ENCODE measurements around the gene GRK4.

GRK4 gene

GRCh38 chr4:3067473-3068001, 104.2 kb downstream of the GRK4 start:
- DNase-seq (ENCODE audit: low read depth in 2 of 2, low spot score in 1 of 2), result no peak

DNA sequence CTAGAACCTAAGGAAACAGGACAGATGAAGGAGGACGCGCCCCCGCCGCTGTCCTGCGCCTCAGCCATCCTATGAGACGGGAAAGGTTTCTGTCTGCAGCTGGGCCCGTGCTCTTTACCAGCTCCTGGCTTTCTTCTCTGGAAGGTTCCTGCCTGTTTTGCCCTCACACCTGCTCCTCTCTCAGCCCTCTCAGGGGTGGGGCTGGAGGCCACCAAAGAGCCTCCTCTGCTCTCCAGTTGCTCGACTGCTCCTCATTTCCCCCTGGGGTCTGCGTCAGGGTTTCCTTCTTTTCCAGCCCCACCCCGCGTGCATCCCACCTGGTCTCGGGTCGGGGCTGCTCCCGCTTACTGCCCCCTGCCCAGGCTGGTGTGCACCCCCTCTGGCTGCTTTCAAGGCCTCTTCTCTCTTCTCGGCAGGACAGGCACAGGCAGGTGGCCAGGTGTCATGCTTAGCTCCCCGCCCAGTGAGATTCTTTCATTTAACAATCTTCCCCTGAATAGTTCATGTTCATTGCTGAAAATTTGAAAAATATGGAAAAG, 106.4 kb downstream of the GRK4 start:
- DNase-seq (ENCODE audit: low read depth in 2 of 2, low spot score in 1 of 2), result no peak

DNA sequence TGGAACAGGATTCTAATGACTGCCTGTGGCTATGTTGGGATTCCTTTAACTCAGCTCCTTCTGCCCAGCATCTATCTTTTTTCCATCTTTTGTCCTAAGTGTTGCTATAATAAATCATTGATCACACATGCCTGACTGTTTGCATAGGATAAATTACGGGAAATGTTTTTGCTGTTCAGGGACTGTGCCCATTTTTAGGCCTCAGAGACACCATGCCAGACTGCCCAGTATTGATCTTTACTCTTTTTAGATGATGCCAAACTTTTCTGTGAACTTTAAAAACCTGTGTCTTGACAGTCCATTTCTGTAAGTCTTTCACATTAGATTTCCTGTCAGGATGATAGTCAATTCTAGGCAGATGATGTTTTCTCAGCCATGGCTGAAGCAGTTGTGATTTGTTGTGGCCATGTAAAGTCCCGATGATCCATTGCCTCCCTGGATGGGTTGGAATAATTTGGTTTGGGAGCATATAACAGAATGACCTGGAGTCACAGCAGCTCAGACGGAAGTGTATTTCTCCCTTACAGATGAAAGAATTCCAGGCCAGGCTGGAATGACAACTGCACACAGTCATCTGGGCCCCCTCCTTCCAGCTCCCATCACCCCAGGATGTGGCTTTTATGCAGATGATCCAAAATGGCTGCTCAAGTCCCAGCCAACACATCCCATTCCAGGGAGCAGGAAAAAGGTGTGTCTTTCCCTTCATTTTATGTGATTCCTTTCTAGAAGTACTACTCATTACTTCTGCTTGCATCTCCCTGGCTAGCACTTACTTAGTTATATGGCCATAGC, 107.5 kb downstream of the GRK4 start:
- no peak for DNase-seq (ENCODE audit: low read depth in 2 of 2, low spot score in 1 of 2)

DNA sequence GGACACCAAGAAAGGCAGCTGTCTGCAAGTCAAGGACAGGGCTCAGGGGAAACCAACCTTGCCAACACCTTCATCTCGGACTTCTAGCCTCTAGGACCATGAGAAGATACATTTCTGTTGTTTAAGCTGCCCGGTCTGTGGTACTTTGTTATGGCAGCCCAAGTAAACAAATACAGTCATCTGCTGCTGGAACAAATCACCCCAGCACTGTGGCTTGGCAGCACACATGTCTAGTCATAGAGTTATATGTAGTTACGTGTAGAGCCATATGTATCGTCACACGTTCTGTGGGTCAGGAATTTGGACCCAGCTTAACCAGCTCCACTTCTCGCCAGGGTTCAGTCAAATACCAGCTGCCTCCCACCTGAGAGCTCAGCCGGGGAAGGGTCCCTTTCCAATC, 108.4 kb downstream of the GRK4 start:
- no peak for DNase-seq (ENCODE audit: low read depth in 2 of 2, low spot score in 1 of 2)

- no peak for DNase-seq (ENCODE audit: low read depth in 2 of 2, low spot score in 1 of 2)
Observed at GRCh38 chr4:3073158-3074077, 110.0 kb downstream of the GRK4 start.

DNA sequence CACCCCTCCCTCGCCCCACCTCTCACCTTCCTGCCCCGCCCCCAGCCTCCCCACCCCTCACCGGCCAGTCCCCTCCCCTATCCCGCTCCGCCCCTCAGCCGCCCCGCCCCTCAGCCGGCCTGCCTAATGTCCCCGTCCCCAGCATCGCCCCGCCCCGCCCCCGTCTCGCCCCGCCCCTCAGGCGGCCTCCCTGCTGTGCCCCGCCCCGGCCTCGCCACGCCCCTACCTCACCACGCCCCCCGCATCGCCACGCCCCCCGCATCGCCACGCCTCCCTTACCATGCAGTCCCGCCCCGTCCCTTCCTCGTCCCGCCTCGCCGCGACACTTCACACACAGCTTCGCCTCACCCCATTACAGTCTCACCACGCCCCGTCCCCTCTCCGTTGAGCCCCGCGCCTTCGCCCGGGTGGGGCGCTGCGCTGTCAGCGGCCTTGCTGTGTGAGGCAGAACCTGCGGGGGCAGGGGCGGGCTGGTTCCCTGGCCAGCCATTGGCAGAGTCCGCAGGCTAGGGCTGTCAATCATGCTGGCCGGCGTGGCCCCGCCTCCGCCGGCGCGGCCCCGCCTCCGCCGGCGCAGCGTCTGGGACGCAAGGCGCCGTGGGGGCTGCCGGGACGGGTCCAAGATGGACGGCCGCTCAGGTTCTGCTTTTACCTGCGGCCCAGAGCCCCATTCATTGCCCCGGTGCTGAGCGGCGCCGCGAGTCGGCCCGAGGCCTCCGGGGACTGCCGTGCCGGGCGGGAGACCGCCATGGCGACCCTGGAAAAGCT, 110.9 kb downstream of the GRK4 start, which contains the start of the genes HTT and HTT-AS:
TSS of gene HTT (plus strand) at position 604 of the 768 bp plus-strand sequence. CDS start at position 749, 145 bp downstream.
TSS of gene HTT-AS (minus strand) at position 461 of the 768 bp plus-strand sequence.
- DNase-seq (ENCODE audit: low read depth in 2 of 2, low spot score in 1 of 2), result peak; percentile 91 to 94

DNA sequence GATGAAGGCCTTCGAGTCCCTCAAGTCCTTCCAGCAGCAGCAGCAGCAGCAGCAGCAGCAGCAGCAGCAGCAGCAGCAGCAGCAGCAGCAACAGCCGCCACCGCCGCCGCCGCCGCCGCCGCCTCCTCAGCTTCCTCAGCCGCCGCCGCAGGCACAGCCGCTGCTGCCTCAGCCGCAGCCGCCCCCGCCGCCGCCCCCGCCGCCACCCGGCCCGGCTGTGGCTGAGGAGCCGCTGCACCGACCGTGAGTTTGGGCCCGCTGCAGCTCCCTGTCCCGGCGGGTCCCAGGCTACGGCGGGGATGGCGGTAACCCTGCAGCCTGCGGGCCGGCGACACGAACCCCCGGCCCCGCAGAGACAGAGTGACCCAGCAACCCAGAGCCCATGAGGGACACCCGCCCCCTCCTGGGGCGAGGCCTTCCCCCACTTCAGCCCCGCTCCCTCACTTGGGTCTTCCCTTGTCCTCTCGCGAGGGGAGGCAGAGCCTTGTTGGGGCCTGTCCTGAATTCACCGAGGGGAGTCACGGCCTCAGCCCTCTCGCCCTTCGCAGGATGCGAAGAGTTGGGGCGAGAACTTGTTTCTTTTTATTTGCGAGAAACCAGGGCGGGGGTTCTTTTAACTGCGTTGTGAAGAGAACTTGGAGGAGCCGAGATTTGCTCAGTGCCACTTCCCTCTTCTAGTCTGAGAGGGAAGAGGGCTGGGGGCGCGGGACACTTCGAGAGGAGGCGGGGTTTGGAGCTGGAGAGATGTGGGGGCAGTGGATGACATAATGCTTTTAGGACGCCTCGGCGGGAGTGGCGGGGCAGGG, 111.7 kb downstream of the GRK4 start:
- DNase-seq (ENCODE audit: low read depth in 2 of 2, low spot score in 1 of 2), result no peak

GRCh38 chr4:3075652-3075981, 112.2 kb downstream of the GRK4 start:
- DNase-seq (ENCODE audit: low read depth in 2 of 2, low spot score in 1 of 2), result no peak

GRCh38 chr4:3077796-3078195, 114.4 kb downstream of the GRK4 start:
- no peak for DNase-seq (ENCODE audit: low read depth in 2 of 2, low spot score in 1 of 2)

DNA sequence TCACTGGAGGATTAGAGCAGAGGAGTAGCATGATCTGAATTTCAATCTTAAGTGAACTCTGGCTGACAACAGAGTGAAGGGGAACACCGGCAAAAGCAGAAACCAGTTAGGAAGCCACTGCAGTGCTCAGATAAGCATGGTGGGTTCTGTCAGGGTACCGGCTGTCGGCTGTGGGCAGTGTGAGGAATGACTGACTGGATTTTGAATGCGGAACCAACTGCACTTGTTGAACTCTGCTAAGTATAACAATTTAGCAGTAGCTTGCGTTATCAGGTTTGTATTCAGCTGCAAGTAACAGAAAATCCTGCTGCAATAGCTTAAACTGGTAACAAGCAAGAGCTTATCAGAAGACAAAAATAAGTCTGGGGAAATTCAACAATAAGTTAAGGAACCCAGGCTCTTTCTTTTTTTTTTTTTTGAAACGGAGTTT, 116.3 kb downstream of the GRK4 start:
- no peak for DNase-seq (ENCODE audit: low read depth in 2 of 2, low spot score in 1 of 2)

DNA sequence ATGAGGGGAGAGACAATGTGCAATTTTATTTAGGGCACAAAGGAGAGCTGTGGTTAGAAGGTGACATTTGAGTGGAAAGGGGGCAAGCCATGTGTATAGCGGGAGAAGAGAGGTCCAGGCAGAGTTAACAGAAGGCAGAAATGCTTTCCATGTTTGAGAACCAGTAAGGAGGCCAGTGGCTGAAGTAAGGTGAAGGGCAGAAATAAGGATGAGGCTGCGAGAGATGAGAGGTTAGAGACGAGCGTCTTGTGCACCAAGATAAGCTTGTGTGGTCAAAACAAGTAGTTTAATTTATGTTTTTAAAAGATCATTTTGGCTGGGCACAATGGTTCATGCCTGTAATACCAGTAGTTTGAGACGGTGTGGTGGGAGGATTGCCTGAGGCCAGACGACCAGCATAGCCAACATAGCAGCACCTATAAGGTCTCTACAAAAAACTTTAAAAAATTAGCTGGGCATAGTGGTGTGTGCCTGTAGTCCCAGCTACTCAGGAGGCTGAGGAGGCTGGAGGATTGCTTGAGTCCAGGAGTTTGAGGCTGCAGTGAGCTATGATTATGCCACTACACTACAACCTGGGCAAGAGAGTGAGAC, 119.6 kb downstream of the GRK4 start:
- no peak for DNase-seq (ENCODE audit: low read depth in 2 of 2, low spot score in 1 of 2)

DNA sequence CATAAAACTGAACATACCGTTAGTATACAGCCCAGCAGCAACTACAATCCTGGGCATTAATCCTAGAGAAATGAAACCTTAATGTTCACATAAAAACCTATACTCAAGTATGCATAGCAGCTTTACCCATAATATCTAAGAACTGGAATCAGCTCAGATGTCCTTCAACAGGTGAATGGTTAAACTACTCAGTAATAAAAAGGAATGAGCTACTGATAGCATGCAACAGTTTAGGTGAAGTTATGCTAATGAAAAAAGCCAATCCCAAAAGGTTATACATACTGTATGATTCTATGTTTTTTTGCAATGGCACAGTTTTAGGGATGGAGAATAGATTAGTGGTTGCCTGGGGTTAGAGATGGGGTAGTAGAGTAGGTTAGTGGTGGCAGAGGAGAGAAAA, 120.4 kb downstream of the GRK4 start:
- no peak for DNase-seq (ENCODE audit: low read depth in 2 of 2, low spot score in 1 of 2)

- no peak for DNase-seq (ENCODE audit: low read depth in 2 of 2, low spot score in 1 of 2)
Observed at GRCh38 chr4:3085948-3086670, 122.7 kb downstream of the GRK4 start.

GRCh38 chr4:3087115-3087797, 123.9 kb downstream of the GRK4 start:
- DNase-seq (ENCODE audit: low read depth in 2 of 2, low spot score in 1 of 2), result no peak
